GM23248 (cell line): ENCODE data around the gene CLK2.

Source experiments
- EZH2 ChIP-seq: fragments of 200-600 bp; sonication (generic); IDR thresholded peaks from 2 replicates; pipeline ENCODE4 v1.6.1; 2018; ENCODE audit warnings: antibody characterized with exemption, mild to moderate bottlenecking; ENCODE audit not compliant: insufficient read depth, poor library complexity, severe bottlenecking
- EZH2phosphoT487 ChIP-seq: fragments of 200-600 bp; sonication (generic); IDR thresholded peaks from 2 replicates; pipeline ENCODE4 v1.6.1; 2018; ENCODE audit warnings: antibody characterized with exemption, moderate library complexity, mild to moderate bottlenecking, low read depth; ENCODE audit not compliant: insufficient read depth

DNA sequence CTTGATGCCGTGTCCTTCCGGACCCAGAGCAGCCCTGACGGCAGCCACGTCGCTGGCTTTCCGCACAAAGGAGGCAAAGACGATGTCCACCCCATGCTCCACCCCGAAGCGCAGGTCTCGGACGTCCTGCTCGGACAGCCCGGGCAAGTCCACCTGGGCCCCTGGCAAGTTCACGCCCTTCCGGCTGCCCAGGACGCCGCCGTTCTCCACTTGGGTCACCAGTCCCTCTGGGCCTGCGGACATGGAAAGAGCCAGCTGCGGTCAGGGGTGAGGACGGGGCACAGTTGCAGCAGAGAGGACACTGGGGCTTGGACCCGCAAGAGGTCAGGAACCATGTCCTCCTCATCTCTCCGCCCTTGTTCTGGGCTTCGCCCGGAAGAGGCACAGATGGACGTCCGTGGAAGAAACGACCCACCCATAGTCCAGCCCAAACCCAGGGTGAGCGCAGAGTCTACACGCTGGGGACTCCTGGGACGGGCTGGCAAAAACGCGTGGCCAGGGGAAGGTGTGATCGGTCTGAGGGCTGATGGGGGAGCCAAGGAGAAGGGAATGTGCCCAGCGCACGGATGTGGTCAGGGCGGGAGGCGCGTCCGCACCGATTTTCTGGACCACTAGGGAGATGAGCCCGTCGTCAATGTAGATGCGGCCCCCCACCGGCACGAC, 21.3 kb upstream of the CLK2 start:
- TF ChIP-seq EZH2 (peak; percentile 38), EZH2phosphoT487 (no peak)
